ENCODE data around the gene BTN3A1. TPM values are rescaled to one million over a fixed set of nuclear protein-coding genes. Genes with fewer than 3 reads are reported as not detected.
"Not testable (repeated sequence)": the region's sequence is repeated elsewhere in the genome, so short reads cannot be mapped to it uniquely, and the experiment has no call there.

The BTN3A1 gene
- total RNA-seq, 1 experiment from 2014 or later = 2.0 TPM

DNA sequence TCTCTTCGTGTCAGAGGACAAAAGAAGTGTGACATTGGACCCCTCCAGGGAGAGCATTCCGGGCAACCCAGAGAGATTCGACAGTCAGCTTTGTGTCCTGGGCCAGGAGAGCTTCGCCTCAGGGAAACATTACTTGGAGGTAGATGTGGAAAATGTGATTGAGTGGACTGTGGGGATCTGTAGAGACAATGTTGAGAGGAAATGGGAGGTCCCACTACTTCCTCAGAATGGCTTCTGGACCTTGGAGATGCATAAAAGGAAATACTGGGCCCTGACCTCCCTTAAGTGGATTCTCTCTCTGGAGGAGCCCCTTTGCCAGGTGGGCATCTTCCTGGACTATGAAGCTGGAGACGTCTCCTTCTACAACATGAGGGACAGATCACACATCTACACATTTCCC lies 28.7 kb downstream of the BTN3A1 start:
- intact Hi-C loops (cut with micrococcal nuclease; ENCODE audit: unreplicated experiment) = no loop called here

DNA sequence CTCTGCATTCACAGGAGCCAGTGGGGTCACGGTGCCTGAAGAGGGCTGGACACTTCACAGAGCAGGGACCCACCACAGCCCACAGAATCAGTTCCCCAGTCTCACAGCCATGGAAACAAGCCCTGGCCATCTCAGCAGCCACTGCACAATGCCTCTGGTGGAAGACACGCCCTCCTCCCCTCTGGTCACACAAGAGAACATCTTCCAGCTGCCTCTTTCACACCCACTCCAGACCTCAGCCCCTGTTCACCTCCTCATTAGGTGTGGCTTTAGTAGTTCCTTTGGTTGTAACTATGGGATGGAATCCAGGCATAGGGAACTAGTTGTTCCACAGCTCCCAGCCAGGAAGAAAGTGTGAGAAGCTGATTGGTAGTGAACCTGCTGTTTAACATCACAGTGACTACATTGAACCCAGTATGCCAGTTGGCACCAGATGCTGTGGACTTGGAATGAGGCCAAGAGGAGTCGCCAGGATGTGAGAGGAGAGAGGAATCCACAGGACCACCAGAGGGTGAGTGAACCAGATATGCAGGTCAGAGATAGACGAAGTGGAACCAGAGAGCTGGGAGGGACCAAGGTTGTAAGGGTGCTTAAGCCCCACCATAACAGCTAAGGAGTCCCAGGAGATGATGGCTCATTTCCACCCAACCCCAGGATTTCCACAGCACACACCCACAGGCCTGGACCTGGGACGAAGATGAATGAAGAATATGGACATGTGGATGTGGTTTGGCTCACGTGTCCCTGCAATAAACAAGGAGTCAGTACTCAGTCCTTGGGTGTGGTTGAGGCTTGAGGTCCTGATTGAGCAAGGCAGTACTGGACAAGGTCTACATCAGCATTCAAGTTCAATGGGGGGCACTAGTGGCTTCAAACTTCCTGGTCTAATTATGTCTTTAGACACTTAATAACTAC lies 29.4 kb downstream of the BTN3A1 start:
- Histone ChIP-seq H3K36me3 (ENCODE audit: control insufficient read depth, insufficient read depth, low read length) (no peaks in the 10 kb centered on the region), H3K4me3 (ENCODE audit: low read depth, low read length) (no peak overlapping the region), H3K27me3 (replicated peaks; ENCODE audit: control insufficient read depth, insufficient read depth, low read length) (no peaks in the 10 kb centered on the region), H3K9me3 (peaks cover 12% of the 10 kb centered on the region; the same call in 1 of the 2 replicates), H3K4me1 (no peaks in the 10 kb centered on the region)
- intact Hi-C loops (cut with micrococcal nuclease; ENCODE audit: unreplicated experiment) = no loop called here
- TF ChIP-seq, protein P1, sequence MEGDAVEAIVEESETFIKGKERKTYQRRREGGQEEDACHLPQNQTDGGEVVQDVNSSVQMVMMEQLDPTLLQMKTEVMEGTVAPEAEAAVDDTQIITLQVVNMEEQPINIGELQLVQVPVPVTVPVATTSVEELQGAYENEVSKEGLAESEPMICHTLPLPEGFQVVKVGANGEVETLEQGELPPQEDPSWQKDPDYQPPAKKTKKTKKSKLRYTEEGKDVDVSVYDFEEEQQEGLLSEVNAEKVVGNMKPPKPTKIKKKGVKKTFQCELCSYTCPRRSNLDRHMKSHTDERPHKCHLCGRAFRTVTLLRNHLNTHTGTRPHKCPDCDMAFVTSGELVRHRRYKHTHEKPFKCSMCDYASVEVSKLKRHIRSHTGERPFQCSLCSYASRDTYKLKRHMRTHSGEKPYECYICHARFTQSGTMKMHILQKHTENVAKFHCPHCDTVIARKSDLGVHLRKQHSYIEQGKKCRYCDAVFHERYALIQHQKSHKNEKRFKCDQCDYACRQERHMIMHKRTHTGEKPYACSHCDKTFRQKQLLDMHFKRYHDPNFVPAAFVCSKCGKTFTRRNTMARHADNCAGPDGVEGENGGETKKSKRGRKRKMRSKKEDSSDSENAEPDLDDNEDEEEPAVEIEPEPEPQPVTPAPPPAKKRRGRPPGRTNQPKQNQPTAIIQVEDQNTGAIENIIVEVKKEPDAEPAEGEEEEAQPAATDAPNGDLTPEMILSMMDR (IDR thresholded peaks at IDR 0.05; ENCODE audit: insufficient read depth in 1 of 2, low read depth in 1 of 2, low read length in 1 of 2, severe bottlenecking in 1 of 2, unreplicated experiment in 1 of 2) = no peak
- peaks cover 19% of the 10 kb centered on the region for H3K36me3 Mint-ChIP-seq (ENCODE audit: insufficient read depth, unreplicated experiment)
- H3K27ac Mint-ChIP-seq (ENCODE audit: unreplicated experiment) = no peak overlapping the region
- ChIA-PET CTCF (no interaction called here), POLR2A (no interaction called here)
- BruUV-seq (replicated peaks) = no TSS peak
- no peaks in the 10 kb centered on the region for H3K4me1 Mint-ChIP-seq (ENCODE audit: low read depth, unreplicated experiment)
- H3K27me3 Mint-ChIP-seq (ENCODE audit: insufficient read depth, unreplicated experiment) = no peaks in the 10 kb centered on the region
- DNase-seq = no peak
- H3K4me3 Mint-ChIP-seq (ENCODE audit: unreplicated experiment) = no peak overlapping the region
- H3K9me3 Mint-ChIP-seq (ENCODE audit: unreplicated experiment) = peaks cover 33% of the 10 kb centered on the region

More for the DNA sequence above, 28.7 kb downstream of the BTN3A1 start:
- no TSS peak for BruUV-seq (replicated peaks)
- Mint-ChIP-seq H3K4me3 (ENCODE audit: unreplicated experiment) (no peak overlapping the region), H3K4me1 (ENCODE audit: low read depth, unreplicated experiment) (no peaks in the 10 kb centered on the region), H3K9me3 (ENCODE audit: unreplicated experiment) (peaks cover 25% of the 10 kb centered on the region), H3K27me3 (ENCODE audit: insufficient read depth, unreplicated experiment) (no peaks in the 10 kb centered on the region), H3K27ac (ENCODE audit: unreplicated experiment) (no peak overlapping the region), H3K36me3 (ENCODE audit: insufficient read depth, unreplicated experiment) (peaks cover 19% of the 10 kb centered on the region)
- no peaks in the 10 kb centered on the region for H3K4me1 ChIP-seq
- no peak for DNase-seq
- H3K4me3 ChIP-seq (ENCODE audit: low read depth, low read length) = no peak overlapping the region
- H3K36me3 ChIP-seq (ENCODE audit: control insufficient read depth, insufficient read depth, low read length) = no peaks in the 10 kb centered on the region
- ChIA-PET POLR2A (no interaction called here), CTCF (no interaction called here)
- H3K9me3 ChIP-seq = peaks cover 12% of the 10 kb centered on the region; the same call in 1 of the 2 replicates
- H3K27me3 ChIP-seq (replicated peaks; ENCODE audit: control insufficient read depth, insufficient read depth, low read length) = no peaks in the 10 kb centered on the region
- TF ChIP-seq, protein P1 (IDR thresholded peaks at IDR 0.05; ENCODE audit: insufficient read depth in 1 of 2, low read depth in 1 of 2, low read length in 1 of 2, severe bottlenecking in 1 of 2, unreplicated experiment in 1 of 2) = no peak

DNA sequence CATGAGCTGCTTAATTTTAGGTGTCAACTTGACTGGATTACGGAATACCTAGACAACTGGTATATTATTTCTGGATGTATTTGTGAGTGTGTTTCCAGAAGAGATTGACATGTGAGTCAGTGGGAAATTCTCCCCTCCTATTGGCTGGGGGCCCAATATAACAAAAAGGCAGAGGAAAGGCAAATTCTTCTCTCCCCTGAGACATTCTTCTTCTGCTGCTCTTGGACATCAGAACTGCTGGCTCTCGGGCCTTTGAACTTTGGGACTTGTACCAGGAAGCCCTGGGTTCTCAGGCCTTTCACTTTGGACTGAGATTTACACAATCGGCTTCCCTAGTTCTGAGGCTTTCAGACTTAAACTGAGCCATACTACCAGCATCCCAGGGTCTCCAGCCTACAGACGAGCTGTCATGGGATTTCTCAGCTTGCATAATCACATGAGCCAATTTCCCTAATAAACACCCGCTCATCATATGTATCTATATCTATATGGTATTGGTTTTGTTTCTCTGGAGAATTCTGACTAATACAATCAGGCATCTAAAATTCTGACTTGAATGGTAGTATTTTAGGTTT lies 30.6 kb downstream of the BTN3A1 start:
- peaks cover 15% of the 10 kb centered on the region for H3K36me3 Mint-ChIP-seq (ENCODE audit: insufficient read depth, unreplicated experiment)

DNA sequence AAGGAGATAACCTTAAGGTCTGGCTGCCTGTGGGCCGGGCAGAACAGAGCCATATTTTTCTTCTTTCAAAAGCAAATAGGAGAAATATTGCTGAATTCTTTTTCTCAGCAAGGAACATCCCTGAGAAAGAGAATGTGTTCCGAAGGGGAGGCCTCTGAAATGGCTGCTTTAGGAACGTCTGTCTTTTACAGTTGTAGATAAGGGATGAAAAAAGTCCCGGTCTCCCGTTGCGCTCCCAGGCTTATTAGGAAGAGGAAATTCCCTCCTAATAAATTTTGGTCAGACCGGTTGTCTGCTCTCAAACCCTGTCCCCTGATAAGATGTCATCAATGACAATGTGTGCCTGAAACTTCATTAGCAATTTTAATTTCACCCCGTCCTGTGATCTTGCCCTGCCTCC lies 31.6 kb downstream of the BTN3A1 start:
- H3K27me3 Mint-ChIP-seq (ENCODE audit: insufficient read depth, unreplicated experiment); BruUV-seq (replicated peaks); H3K27ac Mint-ChIP-seq (ENCODE audit: unreplicated experiment); H3K27me3 ChIP-seq (replicated peaks; ENCODE audit: control insufficient read depth, insufficient read depth, low read length); H3K36me3 ChIP-seq (ENCODE audit: control insufficient read depth, insufficient read depth, low read length); CTCF ChIA-PET; H3K4me3 Mint-ChIP-seq (ENCODE audit: unreplicated experiment); POLR2A ChIA-PET; H3K4me1 Mint-ChIP-seq (ENCODE audit: low read depth, unreplicated experiment); H3K4me3 ChIP-seq (ENCODE audit: low read depth, low read length); DNase-seq; intact Hi-C loops (cut with micrococcal nuclease; ENCODE audit: unreplicated experiment); H3K4me1 ChIP-seq: not testable (repeated sequence)
- H3K36me3 Mint-ChIP-seq (ENCODE audit: insufficient read depth, unreplicated experiment) = peaks cover 15% of the 10 kb centered on the region
- peaks cover 12% of the 10 kb centered on the region; the same call in 1 of the 2 replicates for H3K9me3 ChIP-seq
- H3K9me3 Mint-ChIP-seq (ENCODE audit: unreplicated experiment) = peaks cover 45% of the 10 kb centered on the region

More for the DNA sequence above, 30.6 kb downstream of the BTN3A1 start:
- intact Hi-C loops (cut with micrococcal nuclease; ENCODE audit: unreplicated experiment) = no loop called here
- DNase-seq = no peak
- POLR2A ChIA-PET = no interaction called here
- H3K4me1 ChIP-seq = no peaks in the 10 kb centered on the region
- H3K27ac Mint-ChIP-seq (ENCODE audit: unreplicated experiment) = no peak overlapping the region
- CTCF ChIA-PET = no interaction called here
- no peak overlapping the region for H3K4me3 Mint-ChIP-seq (ENCODE audit: unreplicated experiment)
- H3K4me3 ChIP-seq (ENCODE audit: low read depth, low read length) = no peak overlapping the region
- no peaks in the 10 kb centered on the region for H3K36me3 ChIP-seq (ENCODE audit: control insufficient read depth, insufficient read depth, low read length)
- peaks cover 12% of the 10 kb centered on the region; the same call in 1 of the 2 replicates for H3K9me3 ChIP-seq
- no peaks in the 10 kb centered on the region for H3K4me1 Mint-ChIP-seq (ENCODE audit: low read depth, unreplicated experiment)
- peaks cover 45% of the 10 kb centered on the region for H3K9me3 Mint-ChIP-seq (ENCODE audit: unreplicated experiment)
- no TSS peak for BruUV-seq (replicated peaks)
- no peaks in the 10 kb centered on the region for H3K27me3 ChIP-seq (replicated peaks; ENCODE audit: control insufficient read depth, insufficient read depth, low read length)
- TF ChIP-seq, protein P1 (IDR thresholded peaks at IDR 0.05; ENCODE audit: insufficient read depth in 1 of 2, low read depth in 1 of 2, low read length in 1 of 2, severe bottlenecking in 1 of 2, unreplicated experiment in 1 of 2) = no peak
- H3K27me3 Mint-ChIP-seq (ENCODE audit: insufficient read depth, unreplicated experiment) = no peaks in the 10 kb centered on the region

Measured in Caco-2 (cell line).